ENCODE results near the gene SPRED3. TPM values are rescaled to one million over a fixed set of nuclear protein-coding genes. Genes with fewer than 3 reads are reported as not detected.

SPRED3 gene
- total RNA-seq, 4 donors from 2014 or later: 0.05 to 0.81 (median 0.33) TPM

DNA sequence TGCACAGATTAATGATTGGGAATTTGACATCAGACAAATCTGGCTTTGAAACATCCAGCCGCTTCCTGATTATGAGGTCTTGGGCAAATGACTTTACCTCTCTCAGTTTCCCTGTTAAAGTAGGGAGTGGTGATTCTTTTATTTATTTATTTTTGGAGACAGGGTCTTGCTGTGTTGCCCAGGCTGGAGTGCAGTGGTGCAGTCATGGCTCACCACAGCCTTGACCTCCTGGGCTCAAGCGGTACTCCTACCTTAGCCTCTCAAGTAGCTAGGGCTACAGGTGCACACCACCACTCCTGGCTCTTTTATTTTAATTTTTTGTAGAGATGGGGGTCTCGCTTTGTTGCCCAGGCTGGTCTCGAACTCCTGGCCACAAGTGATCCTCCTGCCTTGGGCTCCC lies 11.4 kb upstream of the SPRED3 start:
- Histone ChIP-seq H3K27me3 (peaks cover 1% of the 10 kb centered on the region), H3K4me1 (peaks cover 8 to 32% (median 16%) of the 10 kb centered on the region in 3 donors), H3K27ac (no peak overlapping the region), H3K9me3 (no peaks in the 10 kb centered on the region), H3K36me3 (peaks cover 0 to 59% of the 10 kb centered on the region in 2 donors), H3K4me3 (no peak overlapping the region)
- TF ChIP-seq POLR2A (IDR thresholded peaks at IDR 0.05) (no peak), CTCF (IDR thresholded peaks at IDR 0.05) (no peak), POLR2AphosphoS5 (IDR thresholded peaks at IDR 0.05) (no peak), EP300 (IDR thresholded peaks at IDR 0.05) (no peak)
- 92 to 100% methylated on average over 1 to 2 of the region's 4 CpGs for WGBS, 2 donors (ENCODE audit: low coverage in 1 of 2)
- no peak for ATAC-seq

- H3K27me3 ChIP-seq: peaks cover 17% of the 10 kb centered on the region
- no peak overlapping the region for H3K4me3 ChIP-seq
- H3K36me3 ChIP-seq: peaks cover 0 to 78% of the 10 kb centered on the region in 2 donors
- H3K9me3 ChIP-seq: no peaks in the 10 kb centered on the region
- H3K27ac ChIP-seq: no peak overlapping the region
- no peak for ATAC-seq
- 90 to 93% methylated on average over 2 to 6 of the region's 10 CpGs for WGBS, 2 donors (ENCODE audit: low coverage in 1 of 2)
- H3K4me1 ChIP-seq: peaks cover 8 to 30% (median 16%) of the 10 kb centered on the region in 3 donors
- TF ChIP-seq CTCF (IDR thresholded peaks at IDR 0.05) (no peak), POLR2AphosphoS5 (IDR thresholded peaks at IDR 0.05) (no peak), EP300 (IDR thresholded peaks at IDR 0.05) (no peak), POLR2A (IDR thresholded peaks at IDR 0.05) (no peak)
Observed at GRCh38 chr19:38378866-38379265, 9.6 kb upstream of the SPRED3 start.

GRCh38 chr19:38381138-38381537 lies 7.4 kb upstream of the SPRED3 start:
- 86 to 95% methylated on average over 4 to 6 of the region's 9 CpGs for WGBS, 2 donors (ENCODE audit: low coverage in 1 of 2)
- H3K36me3 ChIP-seq: peaks cover 0 to 98% of the 10 kb centered on the region in 2 donors

GRCh38 chr19:38383184-38383583 lies 5.3 kb upstream of the SPRED3 start:
- H3K4me1 ChIP-seq: peaks cover 0 to 24% (median 14%) of the 10 kb centered on the region in 3 donors
- TF ChIP-seq POLR2A (IDR thresholded peaks at IDR 0.05): no peak
- TF ChIP-seq CTCF (IDR thresholded peaks at IDR 0.05): no peak
- no peak for TF ChIP-seq POLR2AphosphoS5 (IDR thresholded peaks at IDR 0.05)
- TF ChIP-seq EP300 (IDR thresholded peaks at IDR 0.05): no peak
- no peak overlapping the region for H3K4me3 ChIP-seq
- WGBS, 2 donors (ENCODE audit: low coverage in 1 of 2): 70% methylated on average over 2 of the region's 10 CpGs; no CpG with 5 or more reads in 1 of the 2 donors
- ATAC-seq: no peak
- H3K36me3 ChIP-seq: peaks cover 0 to 84% of the 10 kb centered on the region in 2 donors
- no peak overlapping the region for H3K27ac ChIP-seq
- no peaks in the 10 kb centered on the region for H3K9me3 ChIP-seq
- H3K27me3 ChIP-seq: peaks cover 53% of the 10 kb centered on the region

More at GRCh38 chr19:38381138-38381537, 7.4 kb upstream of the SPRED3 start:
- Histone ChIP-seq H3K9me3 (no peaks in the 10 kb centered on the region), H3K27me3 (peaks cover 40% of the 10 kb centered on the region), H3K27ac (no peak overlapping the region), H3K4me3 (no peak overlapping the region), H3K4me1 (peaks cover under 1 to 18% (median 7%) of the 10 kb centered on the region in 3 donors)
- TF ChIP-seq CTCF (IDR thresholded peaks at IDR 0.05) (no peak), POLR2A (IDR thresholded peaks at IDR 0.05) (no peak), POLR2AphosphoS5 (IDR thresholded peaks at IDR 0.05) (no peak), EP300 (IDR thresholded peaks at IDR 0.05) (no peak)
- ATAC-seq: no peak

- no peak for ATAC-seq
- Histone ChIP-seq H3K4me3 (no peak overlapping the region), H3K27me3 (peaks cover 58% of the 10 kb centered on the region), H3K27ac (no peak overlapping the region), H3K9me3 (no peaks in the 10 kb centered on the region), H3K36me3 (peaks cover 0 to 80% of the 10 kb centered on the region in 2 donors), H3K4me1 (peaks cover 0 to 30% (median 19%) of the 10 kb centered on the region in 3 donors)
- WGBS, 2 donors (ENCODE audit: low coverage in 1 of 2): 92% methylated on average over 2 of the region's 2 CpGs; no CpG with 5 or more reads in 1 of the 2 donors
- TF ChIP-seq POLR2AphosphoS5 (IDR thresholded peaks at IDR 0.05) (no peak), EP300 (IDR thresholded peaks at IDR 0.05) (no peak), CTCF (IDR thresholded peaks at IDR 0.05) (no peak), POLR2A (IDR thresholded peaks at IDR 0.05) (no peak)
Observed at GRCh38 chr19:38383743-38384142, 4.8 kb upstream of the SPRED3 start.

Measured in gastroesophageal sphincter (tissue), 4 donors.